HG03066 (cell line): ENCODE data around the gene SLC16A12.
"Not testable (repeated sequence)": the region's sequence is repeated elsewhere in the genome, so short reads cannot be mapped to it uniquely, and the experiment has no call there.

Source experiments
- ATAC-seq: cut with Tn5 transposase; IDR thresholded peaks from one replicate; pipeline ENCODE4 v1.9.1; 2021; ENCODE audit warnings: low read depth; ENCODE audit not compliant: unreplicated experiment

SLC16A12 gene

GRCh38 chr10:89398003-89398749 is 137.2 kb downstream of the SLC16A12 start:
- no peak for ATAC-seq

DNA sequence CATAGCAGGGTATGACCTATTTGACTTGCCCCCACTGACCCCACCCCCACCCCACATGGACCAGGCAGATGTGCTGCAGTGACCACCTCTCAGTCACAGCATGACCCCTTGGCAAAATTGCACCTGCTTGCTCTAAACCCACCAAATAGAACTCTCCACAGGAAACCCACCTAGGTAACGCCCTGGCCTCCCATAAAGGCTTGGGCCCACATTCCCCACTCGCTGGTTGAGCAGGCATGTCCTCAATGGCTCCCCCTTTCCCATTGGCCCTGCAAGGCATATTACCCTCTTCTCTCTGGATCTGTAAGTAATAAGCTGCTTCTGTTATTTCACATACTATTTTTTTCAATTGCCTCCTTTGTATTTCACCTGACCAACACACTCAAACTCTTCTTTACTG is 140.3 kb downstream of the SLC16A12 start:
- no peak for ATAC-seq

GRCh38 chr10:89393898-89394297 is 141.5 kb downstream of the SLC16A12 start:
- no peak for ATAC-seq

DNA sequence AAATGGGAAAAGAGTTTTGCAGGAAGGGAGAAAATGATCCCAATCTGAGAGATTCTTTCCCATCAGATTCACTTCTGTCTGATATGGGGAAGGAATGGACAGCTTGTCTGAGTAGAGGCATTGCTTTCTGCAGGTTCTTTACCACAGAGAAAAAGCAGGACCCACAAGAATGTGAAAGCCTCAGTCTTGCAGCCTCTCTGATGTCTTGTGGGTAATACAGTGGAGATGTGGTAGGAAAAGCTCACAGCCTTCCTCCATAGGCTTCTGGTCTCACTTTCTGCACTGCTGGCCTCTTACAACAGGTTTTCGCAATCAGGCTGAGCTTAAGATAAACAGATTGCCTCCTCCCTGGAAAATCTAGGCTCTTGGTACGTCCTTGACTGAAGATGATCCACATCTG is 142.4 kb downstream of the SLC16A12 start:
- ATAC-seq, result peak; percentile 49

DNA sequence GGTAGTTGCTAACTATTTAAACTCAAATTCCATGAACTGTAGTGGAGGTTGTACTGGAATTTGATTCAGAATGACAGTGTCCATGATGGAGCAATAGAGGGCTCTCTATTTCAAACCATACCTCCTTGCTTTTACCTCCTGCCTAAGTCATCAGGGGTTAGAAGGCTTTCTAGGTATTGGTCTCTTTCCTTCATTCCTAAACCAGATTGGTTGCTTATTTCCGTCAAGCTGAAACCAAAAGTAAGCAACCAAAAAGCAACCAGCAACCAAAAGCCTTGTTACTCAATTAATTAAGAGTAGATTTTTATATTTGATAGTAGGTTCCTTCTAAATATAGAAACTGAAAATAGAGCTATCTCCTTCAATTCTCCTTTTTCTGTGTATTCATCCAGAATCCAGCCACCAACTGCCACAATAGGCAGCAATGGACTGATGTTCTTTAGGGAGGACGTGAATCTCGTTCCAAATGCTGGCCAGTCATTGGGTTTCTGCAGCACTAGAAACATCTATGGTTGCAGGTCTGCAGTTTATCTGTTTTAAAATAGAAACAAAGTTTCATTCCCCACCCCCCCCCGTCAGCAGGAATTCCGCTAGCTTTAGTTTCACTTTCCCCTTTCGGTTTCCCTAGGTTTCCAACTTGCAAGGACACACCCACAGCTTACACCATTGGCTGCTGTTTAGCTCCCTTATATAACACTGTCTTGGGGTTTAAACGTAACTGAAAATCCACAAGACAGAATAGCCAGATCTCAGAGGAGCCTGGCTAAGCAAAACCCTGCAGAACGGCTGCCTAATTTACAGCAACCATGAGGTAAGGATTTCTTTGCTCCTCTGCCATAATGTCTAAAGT is 143.3 kb downstream of the SLC16A12 start, which contains the start of gene IFIT1:
TSS of gene IFIT1 (plus strand) at position 717 of the 850 bp plus-strand sequence. CDS start at position 807, 90 bp downstream.
- ATAC-seq, result peak; percentile 93

DNA sequence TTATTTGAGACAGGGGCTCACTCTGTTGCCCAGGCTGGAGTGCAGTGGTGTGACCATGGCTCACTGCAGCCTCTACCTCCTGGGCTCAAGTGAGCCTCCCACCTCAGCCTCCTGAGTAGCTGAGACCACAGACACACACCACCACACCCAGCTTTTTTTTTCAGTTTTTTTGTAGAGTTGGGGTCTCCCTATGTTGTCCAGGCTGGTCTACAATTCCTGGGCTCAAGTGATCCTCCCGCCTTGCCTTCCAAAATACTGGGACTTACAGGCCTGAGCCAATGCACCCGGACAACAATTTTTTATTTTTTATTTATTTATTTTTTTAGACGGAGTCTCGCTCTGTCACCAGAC is 144.2 kb downstream of the SLC16A12 start:
- not testable (repeated sequence) for ATAC-seq

GRCh38 chr10:89390476-89391225 is 144.7 kb downstream of the SLC16A12 start:
- ATAC-seq, result no peak

- ATAC-seq, result no peak
These were observed 146.1 kb downstream of the SLC16A12 start for GRCh38 chr10:89389254-89389653.

DNA sequence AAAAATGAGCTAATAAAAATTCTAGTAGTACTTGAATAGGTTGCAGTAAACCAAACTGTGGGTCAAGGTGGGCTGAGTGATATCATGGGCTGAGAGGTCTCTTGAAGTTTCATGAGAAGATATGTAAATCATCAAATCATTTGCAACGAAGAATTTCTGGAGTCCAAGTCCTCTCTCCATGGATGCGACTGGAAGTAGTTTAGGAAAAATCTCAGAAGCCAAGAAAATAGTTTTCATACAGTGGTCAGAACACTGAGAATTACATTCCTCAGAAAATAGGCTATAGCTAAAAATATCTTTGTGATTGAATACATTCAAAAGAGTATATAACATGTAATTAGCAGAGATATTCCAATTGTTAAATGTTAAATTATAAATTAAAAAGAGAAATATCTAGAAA is 146.6 kb downstream of the SLC16A12 start:
- ATAC-seq, result no peak

DNA sequence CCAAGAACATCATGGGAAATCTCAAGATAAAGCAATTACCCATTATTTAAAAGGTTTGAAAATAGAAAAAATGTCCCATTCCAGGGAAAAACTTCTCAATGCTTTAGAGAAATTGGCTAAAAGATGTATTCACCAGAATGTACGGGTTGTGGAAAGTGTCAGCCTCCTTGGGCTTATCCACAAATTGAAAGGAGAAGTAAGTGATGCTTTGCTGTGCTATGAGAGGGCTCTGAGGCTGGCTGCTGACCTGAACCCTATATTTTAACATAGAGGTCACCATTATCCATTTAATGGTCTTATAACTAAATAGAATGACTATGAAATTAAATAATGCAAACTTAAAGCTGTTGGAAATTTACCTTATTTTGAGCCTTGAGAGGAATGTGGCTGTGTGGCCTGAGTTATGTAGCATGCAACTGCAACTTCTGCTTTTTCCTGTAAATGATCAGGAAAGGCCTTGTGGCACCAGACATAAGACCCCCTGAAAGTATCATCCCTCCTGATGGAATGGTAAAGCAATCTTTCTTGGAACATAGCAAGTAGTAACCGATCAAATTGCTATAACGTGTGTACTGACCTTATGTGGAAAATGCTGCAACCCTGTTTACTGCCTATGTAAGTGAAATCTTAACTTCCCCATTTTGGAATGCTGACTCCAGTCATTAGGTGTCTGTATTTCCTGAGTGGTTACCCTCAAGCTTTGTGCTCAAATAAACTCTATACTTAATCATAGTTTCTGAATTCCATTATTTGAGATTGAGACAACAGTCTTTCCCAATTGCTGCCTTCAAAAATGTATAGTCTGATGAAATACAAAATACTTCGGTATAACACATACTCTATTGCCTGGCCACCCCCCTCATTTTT is 150.7 kb downstream of the SLC16A12 start:
- no peak for ATAC-seq

DNA sequence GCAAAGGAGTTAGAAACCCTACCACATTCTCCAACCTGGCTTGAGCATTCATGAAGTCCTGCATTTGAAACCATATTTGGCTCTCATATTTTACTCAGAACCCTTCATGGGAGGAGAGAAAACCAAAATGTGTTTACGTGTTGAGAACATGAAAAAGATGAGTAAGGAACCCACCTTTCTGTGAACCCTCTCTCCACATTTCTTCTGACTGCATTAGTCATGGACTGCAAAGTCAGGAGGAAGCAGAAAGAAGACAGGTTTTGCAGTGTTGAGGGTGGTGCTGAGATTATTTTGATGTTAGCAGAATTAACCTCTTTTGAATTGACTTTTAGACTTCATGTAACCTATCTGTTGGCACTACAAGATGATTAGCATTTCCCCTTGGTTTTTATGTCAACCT is 152.6 kb downstream of the SLC16A12 start:
- ATAC-seq, result no peak
